Gastroesophageal sphincter (tissue), 3 donors: ENCODE results near the gene CDK5R1.
A peak's percentile ranks its signal among the peaks of the same experiment; 100 is the strongest.

Experiments used
- EP300 ChIP-seq: sonication (generic); formaldehyde crosslinking; IDR thresholded peaks from one replicate; pipeline ENCODE4 v1.6.1; 2017; ENCODE audit warnings: antibody characterized with exemption, mild to moderate bottlenecking
- POLR2A ChIP-seq, 2 donors: fragments of 450-650 bp; IDR thresholded peaks; one replicate each; pipeline ENCODE4 v1.6.1; 2017; ENCODE audit warnings: antibody characterized with exemption in 2 of 2, mild to moderate bottlenecking in 2 of 2, moderate library complexity in 1 of 2
- POLR2AphosphoS5 ChIP-seq: sonication (generic); formaldehyde crosslinking; IDR thresholded peaks from one replicate; pipeline ENCODE4 v1.6.1; 2017; ENCODE audit warnings: antibody characterized with exemption
- TF ChIP-seq, protein P1 (sequence below), 4 experiments: fragments of 200-600 bp in 2 of 4; fragments of 450-650 bp in 2 of 4; sonication (generic) in 1 of 4; IDR thresholded peaks; one replicate each; pipeline ENCODE4 v1.5.1; 2017 to 2019; ENCODE audit warnings: antibody characterized with exemption in 4 of 4, mild to moderate bottlenecking in 2 of 4, moderate library complexity in 2 of 4

- TF ChIP-seq EP300 (no peak), POLR2A (IDR thresholded peaks at IDR 0.05) (no peak), POLR2AphosphoS5 (peak; percentile 43)
- TF ChIP-seq, protein P1, sequence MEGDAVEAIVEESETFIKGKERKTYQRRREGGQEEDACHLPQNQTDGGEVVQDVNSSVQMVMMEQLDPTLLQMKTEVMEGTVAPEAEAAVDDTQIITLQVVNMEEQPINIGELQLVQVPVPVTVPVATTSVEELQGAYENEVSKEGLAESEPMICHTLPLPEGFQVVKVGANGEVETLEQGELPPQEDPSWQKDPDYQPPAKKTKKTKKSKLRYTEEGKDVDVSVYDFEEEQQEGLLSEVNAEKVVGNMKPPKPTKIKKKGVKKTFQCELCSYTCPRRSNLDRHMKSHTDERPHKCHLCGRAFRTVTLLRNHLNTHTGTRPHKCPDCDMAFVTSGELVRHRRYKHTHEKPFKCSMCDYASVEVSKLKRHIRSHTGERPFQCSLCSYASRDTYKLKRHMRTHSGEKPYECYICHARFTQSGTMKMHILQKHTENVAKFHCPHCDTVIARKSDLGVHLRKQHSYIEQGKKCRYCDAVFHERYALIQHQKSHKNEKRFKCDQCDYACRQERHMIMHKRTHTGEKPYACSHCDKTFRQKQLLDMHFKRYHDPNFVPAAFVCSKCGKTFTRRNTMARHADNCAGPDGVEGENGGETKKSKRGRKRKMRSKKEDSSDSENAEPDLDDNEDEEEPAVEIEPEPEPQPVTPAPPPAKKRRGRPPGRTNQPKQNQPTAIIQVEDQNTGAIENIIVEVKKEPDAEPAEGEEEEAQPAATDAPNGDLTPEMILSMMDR (IDR thresholded peaks at IDR 0.05) = peak in 3 of 4 experiments; percentile 62 to 67 (median 65)
Observed at GRCh38 chr17:32483451-32484019, 3.3 kb upstream of the CDK5R1 start.
